Measurements from ENCODE around the gene GATD1.

- TF ChIP-seq EZH2 (IDR thresholded peaks at IDR 0.05; ENCODE audit: insufficient read depth, low read length) (no peak), CTCF (IDR thresholded peaks at IDR 0.05; ENCODE audit: insufficient read depth, low read depth, low read length) (no peak)
Observed at GRCh38 chr11:749731-750130, 27.6 kb downstream of the GATD1 start.
